HL-60/S4 (cell line): ENCODE data around the gene MAN1C1.
"Not testable (repeated sequence)": the region's sequence is repeated elsewhere in the genome, so short reads cannot be mapped to it uniquely, and the experiment has no call there.

Experiments used
- in situ Hi-C: fragments of 300-500 bp; cut with MboI; formaldehyde crosslinking; loops from 2 replicates; pipeline ENCODE4 v1.14.3; 2022; ENCODE audit warnings: low sequenced_read_pairs

MAN1C1 gene

GRCh38 chr1:25653558-25653957 lies 37.0 kb downstream of the MAN1C1 start:
- in situ Hi-C loops: no loop called here

- in situ Hi-C loops: no loop called here
These were observed 37.6 kb downstream of the MAN1C1 start for GRCh38 chr1:25654109-25654660.

- in situ Hi-C loops: no loop called here
These were observed 40.7 kb downstream of the MAN1C1 start for GRCh38 chr1:25657121-25657882.

GRCh38 chr1:25657883-25658760 lies 41.5 kb downstream of the MAN1C1 start:
- in situ Hi-C loops: no loop called here

- in situ Hi-C loops: no loop called here
These were observed 42.3 kb downstream of the MAN1C1 start for GRCh38 chr1:25658791-25659431.

GRCh38 chr1:25661043-25661815 lies 44.6 kb downstream of the MAN1C1 start:
- in situ Hi-C loops: no loop called here

GRCh38 chr1:25662061-25662460 lies 45.5 kb downstream of the MAN1C1 start:
- in situ Hi-C loops: no loop called here

GRCh38 chr1:25662959-25663358 lies 46.4 kb downstream of the MAN1C1 start:
- in situ Hi-C loops: not testable (repeated sequence)

GRCh38 chr1:25664357-25665199 lies 48.0 kb downstream of the MAN1C1 start:
- in situ Hi-C loops: no loop called here

GRCh38 chr1:25666460-25666859 lies 49.9 kb downstream of the MAN1C1 start:
- in situ Hi-C loops: no loop called here

GRCh38 chr1:25668931-25669573 lies 52.5 kb downstream of the MAN1C1 start:
- in situ Hi-C loops: no loop called here

GRCh38 chr1:25669781-25670567 lies 53.4 kb downstream of the MAN1C1 start:
- in situ Hi-C loops: no loop called here

GRCh38 chr1:25671929-25672328 lies 55.3 kb downstream of the MAN1C1 start:
- in situ Hi-C loops: no loop called here

- in situ Hi-C loops: no loop called here
These were observed 56.3 kb downstream of the MAN1C1 start for GRCh38 chr1:25672763-25673409.

- in situ Hi-C loops: no loop called here
These were observed 56.9 kb downstream of the MAN1C1 start for GRCh38 chr1:25673456-25673855.

- in situ Hi-C loops: no loop called here
These were observed 57.6 kb downstream of the MAN1C1 start for GRCh38 chr1:25673962-25674806.

- in situ Hi-C loops: no loop called here
These were observed 58.2 kb downstream of the MAN1C1 start for GRCh38 chr1:25674807-25675084.
